8988T (cell line): ENCODE measurements around the gene SNF8.
A peak's percentile ranks its signal among the peaks of the same experiment; 100 is the strongest.

Source experiments
- DNase-seq: peaks from one replicate; pipeline ENCODE4 v3.0.0; 2011

Gene SNF8

DNA sequence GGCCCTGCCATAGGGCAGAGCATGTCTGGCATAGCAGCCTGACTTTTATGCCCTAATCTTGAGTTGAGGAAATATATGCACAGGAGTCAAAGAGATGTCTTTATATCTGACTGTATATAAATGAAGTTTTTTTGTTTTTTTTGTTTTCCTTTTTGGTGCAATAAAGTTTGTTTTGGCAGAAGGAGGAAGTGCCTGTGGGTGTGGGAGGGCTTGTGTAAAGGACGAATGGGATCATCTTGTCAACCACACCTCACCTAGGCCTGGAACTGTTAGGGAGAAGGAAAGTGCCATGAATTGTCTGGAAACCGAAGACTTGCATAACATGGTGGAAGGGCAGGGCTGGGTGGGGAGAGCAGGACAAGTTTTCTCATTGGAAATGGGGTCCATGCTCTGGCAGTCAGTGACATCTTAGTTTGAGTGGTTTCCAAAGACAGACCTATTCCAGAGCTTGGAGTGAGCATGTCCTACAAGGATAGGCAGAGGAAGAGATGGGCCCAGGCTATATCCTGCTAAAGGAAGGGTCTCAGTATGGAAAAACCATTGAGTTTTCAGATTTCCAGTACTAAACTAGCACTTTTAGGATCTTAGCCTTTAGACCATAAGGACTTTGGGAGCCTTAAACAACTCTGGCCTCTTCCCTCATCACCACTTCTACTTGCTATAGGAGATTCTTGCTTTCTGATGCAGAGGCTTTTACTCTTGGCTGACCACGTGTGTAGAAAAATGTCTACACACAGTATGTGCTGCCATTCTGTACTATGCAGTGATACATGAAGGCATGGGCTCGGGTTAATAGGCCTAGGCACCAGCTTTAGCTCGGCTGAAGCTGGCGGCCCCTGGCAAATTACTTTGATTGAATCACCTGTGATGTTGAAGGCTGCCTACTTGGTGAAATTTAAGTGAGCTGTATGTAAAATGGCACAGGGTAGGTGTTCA is 15.5 kb downstream of the SNF8 start:
- DNase-seq: no peak

DNA sequence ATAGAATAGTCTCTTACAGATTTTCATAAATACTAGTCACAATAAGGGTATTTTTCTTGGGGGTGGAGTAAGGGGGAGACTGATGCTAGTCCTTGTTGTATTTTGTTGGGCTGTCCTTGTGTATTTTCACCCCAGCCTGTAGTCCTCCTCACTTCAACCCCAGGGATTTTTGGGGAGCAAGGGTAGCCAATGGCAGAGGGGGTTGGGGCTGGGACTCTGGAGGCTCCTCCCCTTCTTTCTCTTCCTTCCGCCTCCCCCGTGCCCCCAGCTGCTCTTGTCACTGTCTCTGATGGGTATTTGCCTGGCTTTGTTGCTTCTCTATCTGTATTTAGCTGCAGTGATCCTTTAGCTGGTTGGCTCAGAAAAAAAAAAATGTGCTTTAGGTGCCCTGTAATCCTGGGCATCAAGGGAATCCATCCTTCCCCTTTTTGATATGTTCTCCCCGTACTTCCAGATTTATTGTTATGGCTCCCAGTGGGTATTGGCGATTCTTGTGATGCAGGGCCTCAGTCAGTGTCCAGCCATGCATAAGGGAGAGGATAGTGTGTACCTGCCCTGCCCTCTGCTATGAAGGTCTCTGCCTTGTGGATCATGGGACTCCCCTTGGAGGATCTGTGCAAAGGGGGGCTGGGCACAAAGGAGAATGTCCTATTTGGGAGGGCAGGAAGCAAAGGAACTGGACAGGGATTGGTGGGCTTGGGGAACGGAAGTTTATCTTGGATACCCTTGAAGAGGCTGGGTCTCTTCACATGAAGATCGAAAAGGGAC is 16.5 kb downstream of the SNF8 start:
- DNase-seq: no peak

DNA sequence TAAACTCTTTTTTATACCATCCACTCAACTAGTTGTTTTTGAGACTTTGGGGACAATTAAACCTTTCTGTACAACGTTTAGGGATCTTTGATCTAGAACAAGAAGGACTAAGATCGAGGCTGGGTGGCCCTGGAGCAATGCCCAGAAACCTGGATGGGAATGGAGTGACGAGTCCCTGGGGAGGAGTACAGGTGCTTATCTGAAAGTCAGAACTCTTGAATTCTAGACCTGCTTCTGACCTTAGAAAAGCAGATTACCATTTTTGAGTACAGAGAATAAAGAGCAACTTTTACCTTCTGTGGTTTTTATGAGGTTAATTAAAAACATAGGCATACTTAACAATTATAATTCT is 18.7 kb downstream of the SNF8 start:
- no peak for DNase-seq

GRCh38 chr17:48925251-48925990 is 19.2 kb downstream of the SNF8 start:
- DNase-seq: no peak

- DNase-seq: no peak
These were observed 29.0 kb downstream of the SNF8 start for GRCh38 chr17:48915459-48916282.

DNA sequence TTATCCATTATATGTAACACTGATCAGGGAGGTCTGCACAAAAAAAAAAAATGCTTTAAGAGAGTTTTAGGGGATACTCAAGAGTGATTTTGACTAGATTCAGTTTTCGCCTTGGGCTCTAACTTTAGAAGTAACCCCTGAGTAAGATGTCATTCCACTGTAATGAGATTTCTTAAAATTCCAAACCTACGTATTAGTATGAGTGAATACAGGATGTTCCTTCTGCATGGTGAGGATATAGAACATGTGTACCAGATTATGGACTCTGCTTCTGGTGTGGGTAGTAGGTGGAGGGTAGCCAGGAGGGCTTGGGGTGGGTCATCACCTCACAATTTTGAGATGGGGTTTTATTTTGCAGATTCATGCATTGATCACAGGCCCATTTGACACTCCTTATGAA is 32.2 kb downstream of the SNF8 start:
- DNase-seq: no peak

- DNase-seq: no peak
These were observed 34.3 kb downstream of the SNF8 start for GRCh38 chr17:48910370-48910769.

- DNase-seq: no peak
These were observed 34.9 kb downstream of the SNF8 start for GRCh38 chr17:48909783-48910182.

- peak; percentile 65 for DNase-seq
These were observed 35.7 kb downstream of the SNF8 start for GRCh38 chr17:48908853-48909394.

- DNase-seq: peak; percentile 82
These were observed 36.4 kb downstream of the SNF8 start, which contains the start of gene UBE2Z for GRCh38 chr17:48908047-48908843. TSS of gene UBE2Z (plus strand) at chr17:48908407. CDS start at chr17:48908504, 97 bp downstream.

DNA sequence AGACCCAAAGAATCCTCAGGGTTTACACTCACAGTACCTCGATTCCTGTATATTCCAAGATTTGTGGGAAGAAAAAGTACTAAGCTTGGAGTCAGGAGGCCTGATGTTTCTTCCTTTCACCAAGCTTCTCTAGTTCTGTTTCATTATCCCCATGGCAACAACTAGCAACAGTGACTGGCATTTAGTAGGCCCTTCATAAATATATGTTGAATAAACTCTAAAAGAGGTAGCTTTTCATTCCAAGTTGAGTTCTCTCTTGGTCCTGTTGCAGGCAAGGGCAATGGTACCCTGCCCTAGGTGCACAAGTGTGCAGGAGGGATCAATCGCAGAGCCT is 37.0 kb downstream of the SNF8 start:
- peak; percentile 24 for DNase-seq

GRCh38 chr17:48905987-48906515 is 38.6 kb downstream of the SNF8 start:
- no peak for DNase-seq

- no peak for DNase-seq
These were observed 40.2 kb downstream of the SNF8 start for GRCh38 chr17:48904428-48904827.

GRCh38 chr17:48903401-48903800 is 41.2 kb downstream of the SNF8 start:
- DNase-seq: no peak

GRCh38 chr17:48901241-48901640 is 43.4 kb downstream of the SNF8 start:
- DNase-seq: no peak

- DNase-seq: no peak
These were observed 49.8 kb downstream of the SNF8 start for GRCh38 chr17:48894886-48895285.

DNA sequence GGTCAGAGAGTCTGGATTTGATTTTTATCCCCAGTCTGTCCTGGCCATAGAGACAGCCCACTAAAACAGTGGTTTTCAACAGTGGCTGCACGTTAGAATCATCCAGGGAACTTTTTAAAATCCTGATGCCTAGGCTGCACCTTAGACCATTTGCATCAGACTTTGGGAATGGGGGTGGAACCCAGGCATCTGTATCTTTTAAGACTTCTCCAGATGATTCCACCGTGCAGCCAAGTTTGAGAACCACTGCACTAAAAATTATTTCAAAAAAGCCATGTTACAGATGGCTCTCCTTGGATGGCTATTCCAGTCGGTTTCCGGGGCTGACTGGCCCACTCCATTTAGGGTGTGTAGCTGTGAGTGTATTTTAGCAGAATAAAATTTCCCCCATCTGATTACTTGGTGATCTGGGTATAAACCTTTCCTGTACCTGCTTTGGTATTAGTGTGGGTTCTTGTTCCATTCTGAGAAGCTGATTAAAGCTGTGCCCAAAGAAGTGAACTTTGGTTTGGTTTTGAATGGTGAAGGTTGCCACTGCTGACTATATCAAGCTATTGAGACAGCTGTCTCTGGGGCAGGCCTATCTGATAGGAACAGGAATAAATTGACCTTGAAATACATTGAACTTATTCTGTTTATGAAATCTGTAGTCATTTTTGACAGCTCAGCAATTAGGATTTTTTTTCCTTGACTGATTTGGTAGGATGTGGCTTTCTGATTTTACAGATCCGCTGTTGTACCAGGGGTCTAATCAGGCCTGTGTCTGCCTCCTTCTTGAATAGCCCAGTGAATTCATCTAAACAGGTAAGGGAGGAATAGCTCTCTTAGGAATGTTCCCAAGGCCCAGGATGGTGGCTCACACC is 50.8 kb downstream of the SNF8 start:
- no peak for DNase-seq

GRCh38 chr17:48892940-48893645 is 51.5 kb downstream of the SNF8 start:
- DNase-seq: no peak

DNA sequence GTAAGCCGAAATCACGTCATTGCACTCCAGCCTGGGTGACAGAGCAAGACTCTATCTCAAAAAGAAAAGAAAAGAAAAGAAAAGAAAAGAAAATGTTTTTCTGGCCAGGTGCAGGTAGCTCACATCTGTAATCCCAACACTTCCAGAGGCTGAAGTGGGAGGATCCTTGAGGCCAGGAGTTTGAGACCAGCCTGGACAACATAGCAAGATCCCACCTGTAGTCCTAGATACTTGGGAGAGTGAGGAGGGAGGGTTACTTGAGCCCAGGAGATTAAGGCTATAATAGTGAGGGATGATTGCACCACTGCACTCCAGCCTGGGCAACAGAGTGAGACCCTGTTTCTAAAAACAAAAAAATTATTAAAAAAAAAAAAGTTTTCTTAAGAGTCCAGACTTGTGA is 54.6 kb downstream of the SNF8 start:
- no peak for DNase-seq
